GM12878 (cell line): ENCODE data around the gene PDE1C.

Source experiments
- IKZF2 ChIP-seq, 2 experiments: fragments of 450-650 bp; IDR thresholded peaks; 2 replicates each; pipeline ENCODE4 v1.6.1; 2017; ENCODE audit warnings: mild to moderate bottlenecking in 2 of 2, moderate library complexity in 2 of 2
- POLR2A ChIP-seq: IDR thresholded peaks from 2 replicates; pipeline ENCODE4 v1.6.1; 2011; ENCODE audit warnings: low read depth, mild to moderate bottlenecking, low read length
- RCOR1 ChIP-seq: conservative IDR thresholded peaks from 2 replicates; pipeline ENCODE4 v1.6.1; 2012; ENCODE audit warnings: low read depth, low read length, improper control_type of control experiment
- SMC3 ChIP-seq: IDR thresholded peaks from 2 replicates; pipeline ENCODE4 v1.6.1; 2011; ENCODE audit warnings: low read length, improper control_type of control experiment, borderline replicate concordance
- SUZ12 ChIP-seq: fragments of 200-600 bp; sonication (generic); IDR thresholded peaks from one replicate; pipeline ENCODE4 v1.6.1; 2018; ENCODE audit warnings: antibody characterized with exemption, mild to moderate bottlenecking; ENCODE audit not compliant: unreplicated experiment
- ZNF274 ChIP-seq: IDR thresholded peaks from one replicate; pipeline ENCODE4 v1.8.0; 2011; ENCODE audit not compliant: insufficient read length, insufficient read depth

- TF ChIP-seq POLR2A (no peak), ZNF274 (no peak), IKZF2 (IDR thresholded peaks at IDR 0.05) (no peak), SUZ12 (no peak), SMC3 (no peak), RCOR1 (no peak)
Observed at GRCh38 chr7:32043688-32044087, 26.5 kb downstream of the PDE1C start.
